ENCODE measurements around the gene PSME1. TPM values are rescaled to one million over a fixed set of nuclear protein-coding genes. Genes with fewer than 3 reads are reported as not detected.

Gene PSME1
- total and polyA plus RNA-seq, 2 of the 13 experiments (the other 11 are each of a cell fraction or from before 2014, with no cell fraction given): 159 to 608 TPM

- TF ChIP-seq ZBED4 (CRISPR knock-in tag; IDR thresholded peaks at IDR 0.05; ENCODE audit: borderline replicate concordance): no peak
- TF ChIP-seq SRF (IDR thresholded peaks at IDR 0.05; ENCODE audit: low read depth, low read length): no peak
- TF ChIP-seq ZNF34 (CRISPR knock-in tag; IDR thresholded peaks at IDR 0.05; ENCODE audit: borderline replicate concordance): no peak
- TF ChIP-seq DMTF1 (CRISPR knock-in tag; IDR thresholded peaks at IDR 0.05): no peak
- TF ChIP-seq ZMAT5 (CRISPR knock-in tag; IDR thresholded peaks at IDR 0.05; ENCODE audit: borderline replicate concordance, low read depth): no peak
- no peak for TF ChIP-seq ARID2 (CRISPR knock-in tag; IDR thresholded peaks at IDR 0.05; ENCODE audit: borderline replicate concordance)
- TF ChIP-seq NFYB (CRISPR knock-in tag; IDR thresholded peaks at IDR 0.05): no peak
- TF ChIP-seq ATF5 (CRISPR knock-in tag; IDR thresholded peaks at IDR 0.05; ENCODE audit: low read depth): no peak
- no peak for TF ChIP-seq HDAC1 (CRISPR knock-in tag; IDR thresholded peaks at IDR 0.05)
- no peak for TF ChIP-seq ZNF10 (CRISPR knock-in tag; IDR thresholded peaks at IDR 0.05; ENCODE audit: borderline replicate concordance, low read depth)
- peak; percentile 56 for TF ChIP-seq PHB2 (IDR thresholded peaks at IDR 0.05; ENCODE audit: partially characterized antibody)
- TF ChIP-seq IKZF1 (IDR thresholded peaks at IDR 0.05): peak; percentile 62; the same call in 1 of the 2 replicates
- no peak for TF ChIP-seq RFX1 (IDR thresholded peaks at IDR 0.05)
- no peak for TF ChIP-seq ZNF331 (CRISPR knock-in tag; IDR thresholded peaks at IDR 0.05)
- TF ChIP-seq FOXJ3 (CRISPR knock-in tag; IDR thresholded peaks at IDR 0.05; ENCODE audit: borderline replicate concordance): no peak
- no peak for TF ChIP-seq ZNF274 (CRISPR knock-in tag; IDR thresholded peaks at IDR 0.05)
- TF ChIP-seq STAG1 (CRISPR knock-in tag; IDR thresholded peaks at IDR 0.05): no peak
- 0 out of 2 replicates have a peak, but pooled peaks have one; percentile 33 for TF ChIP-seq MZF1 (CRISPR knock-in tag; IDR thresholded peaks at IDR 0.05; ENCODE audit: borderline replicate concordance)
- no peak for TF ChIP-seq ZNF251 (CRISPR knock-in tag; IDR thresholded peaks at IDR 0.05)
- no peak for TF ChIP-seq HNF4A (CRISPR knock-in tag; IDR thresholded peaks at IDR 0.05)
- TF ChIP-seq ZNF710 (CRISPR knock-in tag; IDR thresholded peaks at IDR 0.05; ENCODE audit: borderline replicate concordance): no peak
Observed at GRCh38 chr14:24156840-24157239, 20.8 kb downstream of the PSME1 start (continued).

Data from HepG2 (cell line).